NCI-H510A (cell line): ENCODE measurements around the gene COQ9.
"Not testable (repeated sequence)": the region's sequence is repeated elsewhere in the genome, so short reads cannot be mapped to it uniquely, and the experiment has no call there.

Experiments used
- DNase-seq: peaks from one replicate; lab custom pipeline; 2025; lab: John Stamatoyannopoulos, UW

Gene COQ9

GRCh38 chr16:57447186-57447962 is at the start of gene COQ9, which contains the start of gene CIAPIN1:
Gene COQ9, plus strand, starts transcription at chr16:57447479. Its CDS starts 27 bp downstream, at chr16:57447506.
Gene CIAPIN1, minus strand, starts transcription at chr16:57447385. Its CDS starts 6,457 bp downstream, at chr16:57440928.
- peak; percentile 94 for DNase-seq

GRCh38 chr16:57397493-57397892 is 49.8 kb upstream of the COQ9 start:
- not testable (repeated sequence) for DNase-seq

- DNase-seq: no peak
Observed at GRCh38 chr16:57401943-57402640, 45.2 kb upstream of the COQ9 start.

GRCh38 chr16:57403965-57404817 is 43.1 kb upstream of the COQ9 start, which contains the start of gene CCL17:
Gene CCL17, plus strand, starts transcription at chr16:57404767. Its CDS starts 9,166 bp downstream, at chr16:57413933.
- DNase-seq: no peak

GRCh38 chr16:57405097-57405496 is 42.2 kb upstream of the COQ9 start:
- DNase-seq: no peak

- DNase-seq: no peak
Observed at GRCh38 chr16:57406881-57407280, 40.4 kb upstream of the COQ9 start.

- DNase-seq: no peak
Observed at GRCh38 chr16:57407521-57408353, 39.5 kb upstream of the COQ9 start.

- no peak for DNase-seq
Observed at GRCh38 chr16:57409065-57409464, 38.2 kb upstream of the COQ9 start.

GRCh38 chr16:57409870-57410587 is 37.2 kb upstream of the COQ9 start:
- DNase-seq: peak; percentile 61

GRCh38 chr16:57411362-57411976 is 35.8 kb upstream of the COQ9 start:
- no peak for DNase-seq

- DNase-seq: no peak
Observed at GRCh38 chr16:57412584-57412983, 34.7 kb upstream of the COQ9 start.

GRCh38 chr16:57413301-57413730 is 34.0 kb upstream of the COQ9 start:
- DNase-seq: no peak

GRCh38 chr16:57413733-57414132 is 33.5 kb upstream of the COQ9 start:
- no peak for DNase-seq

- no peak for DNase-seq
Observed at GRCh38 chr16:57416084-57416483, 31.2 kb upstream of the COQ9 start.

GRCh38 chr16:57419506-57419905 is 27.8 kb upstream of the COQ9 start:
- no peak for DNase-seq

GRCh38 chr16:57422026-57422944 is 25.0 kb upstream of the COQ9 start:
- peak; percentile 49 for DNase-seq

GRCh38 chr16:57423152-57423551 is 24.1 kb upstream of the COQ9 start:
- DNase-seq: no peak

GRCh38 chr16:57424583-57424982 is 22.7 kb upstream of the COQ9 start:
- no peak for DNase-seq

- DNase-seq: no peak
Observed at GRCh38 chr16:57426356-57426755, 20.9 kb upstream of the COQ9 start.
